SK-N-MC (cell line): Measurements from ENCODE around the gene BCL2A1.

ENCODE experiments used
- EZH2 ChIP-seq: fragments of 200-600 bp; sonication (generic); IDR thresholded peaks from one replicate; pipeline ENCODE4 v1.6.1; 2017; ENCODE audit warnings: antibody characterized with exemption
- FOXP2 ChIP-seq: optimal IDR thresholded peaks from 2 replicates; pipeline ENCODE3; 2011; ENCODE audit warnings: mild to moderate bottlenecking, moderate library complexity; ENCODE audit not compliant: insufficient read depth; ENCODE audit errors: extremely low read length, control extremely low read depth

DNA sequence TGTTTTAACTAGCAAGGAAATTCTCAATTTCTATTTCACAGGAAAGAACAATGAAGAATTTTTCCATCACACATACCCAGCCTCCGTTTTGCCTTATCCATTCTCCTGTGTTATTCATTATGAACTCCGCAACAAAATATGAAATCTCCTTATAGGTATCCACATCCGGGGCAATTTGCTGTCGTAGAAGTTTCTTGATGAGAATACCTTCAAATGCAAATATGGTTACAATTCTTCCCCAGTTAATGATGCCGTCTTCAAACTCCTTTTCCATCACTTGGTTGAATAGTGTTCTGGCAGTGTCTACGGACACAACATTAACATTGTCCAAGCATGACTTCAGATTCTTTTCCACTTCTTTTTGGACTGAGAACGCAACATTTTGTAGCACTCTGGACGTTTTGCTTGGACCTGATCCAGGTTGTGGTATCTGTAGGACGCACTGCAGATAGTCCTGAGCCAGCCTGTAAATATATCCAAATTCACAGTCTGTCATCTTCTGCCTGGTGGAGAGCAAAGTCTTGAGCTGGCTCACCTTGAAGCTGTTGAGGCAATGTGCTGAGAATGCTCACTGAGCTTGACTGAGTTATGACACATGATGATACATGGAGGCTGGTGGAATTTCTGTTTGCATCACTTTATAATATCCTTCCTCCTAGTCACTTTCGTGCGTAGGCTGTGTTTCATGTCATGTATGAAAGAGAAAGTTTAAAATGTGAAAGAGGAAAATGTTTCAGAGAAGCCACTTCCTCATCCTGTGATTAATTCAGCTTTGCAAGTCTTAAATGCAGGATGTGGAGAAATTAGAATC is at the start of gene BCL2A1:
- no peak for TF ChIP-seq FOXP2
- no peak for TF ChIP-seq EZH2
